Measurements from ENCODE around the gene SAFB. TPM values are rescaled to one million over a fixed set of nuclear protein-coding genes. Genes with fewer than 3 reads are reported as not detected.

Gene SAFB
- total RNA-seq, 1 experiment from 2014 or later, result 68.7 TPM

DNA sequence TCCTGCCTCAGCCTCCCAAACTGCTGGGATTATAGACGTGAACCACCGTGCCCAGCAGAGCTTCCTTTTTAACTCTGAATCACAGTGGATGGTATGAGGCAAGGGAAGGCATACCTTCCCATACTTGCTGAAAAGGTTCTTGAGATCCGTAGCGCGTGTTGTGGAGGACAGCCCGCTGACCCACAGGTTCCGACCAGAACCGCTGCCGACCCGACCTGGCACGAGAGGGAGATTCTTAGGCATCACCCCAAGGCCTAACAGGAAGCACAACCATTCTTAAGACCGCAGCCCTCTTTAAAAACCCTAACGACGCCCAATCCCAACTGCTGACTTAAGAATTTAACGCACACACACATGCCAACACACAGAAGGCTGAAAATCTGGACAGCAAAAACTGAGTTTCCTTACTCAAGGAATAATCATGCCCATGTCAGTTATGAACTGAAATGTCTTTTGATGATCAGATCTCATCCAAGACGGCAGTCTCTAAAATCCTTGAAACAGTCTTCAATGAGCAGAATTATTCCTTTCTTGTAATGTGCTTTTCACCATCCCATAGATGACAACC is 12.9 kb upstream of the SAFB start:
- Histone ChIP-seq H3K79me2 (ENCODE audit: low read depth) (no peaks in the 10 kb centered on the region; the same call in 1 of the 2 replicates), H3F3A (ENCODE audit: insufficient read depth, low read depth) (no peaks in the 10 kb centered on the region), H3K4me1 (replicated peaks; ENCODE audit: insufficient read depth) (no peaks in the 10 kb centered on the region), H3K27ac (no peak overlapping the region), H3K27me3 (ENCODE audit: insufficient read depth, low read depth) (no peaks in the 10 kb centered on the region), H3K4me2 (no peak overlapping the region), H3K4me3 (no peak overlapping the region), H2AFZ (no peak overlapping the region), H3K9me3 (ENCODE audit: insufficient read depth, low read depth) (no peaks in the 10 kb centered on the region), H3K36me3 (ENCODE audit: low read depth) (0 out of 2 replicates have a peak, but pooled peaks cover 6% of the 10 kb centered on the region), H4K20me1 (ENCODE audit: insufficient read depth) (no peaks in the 10 kb centered on the region; the same call in 1 of the 2 replicates), H3K9me2 (ENCODE audit: insufficient read depth) (no peaks in the 10 kb centered on the region)
- ChIA-PET POLR2A (ENCODE audit: unreplicated experiment) (no interaction called here), CTCF (no interaction called here)
- TF ChIP-seq EZH2 (IDR thresholded peaks at IDR 0.05; ENCODE audit: low read depth), result no peak
- TF ChIP-seq, protein P1, sequence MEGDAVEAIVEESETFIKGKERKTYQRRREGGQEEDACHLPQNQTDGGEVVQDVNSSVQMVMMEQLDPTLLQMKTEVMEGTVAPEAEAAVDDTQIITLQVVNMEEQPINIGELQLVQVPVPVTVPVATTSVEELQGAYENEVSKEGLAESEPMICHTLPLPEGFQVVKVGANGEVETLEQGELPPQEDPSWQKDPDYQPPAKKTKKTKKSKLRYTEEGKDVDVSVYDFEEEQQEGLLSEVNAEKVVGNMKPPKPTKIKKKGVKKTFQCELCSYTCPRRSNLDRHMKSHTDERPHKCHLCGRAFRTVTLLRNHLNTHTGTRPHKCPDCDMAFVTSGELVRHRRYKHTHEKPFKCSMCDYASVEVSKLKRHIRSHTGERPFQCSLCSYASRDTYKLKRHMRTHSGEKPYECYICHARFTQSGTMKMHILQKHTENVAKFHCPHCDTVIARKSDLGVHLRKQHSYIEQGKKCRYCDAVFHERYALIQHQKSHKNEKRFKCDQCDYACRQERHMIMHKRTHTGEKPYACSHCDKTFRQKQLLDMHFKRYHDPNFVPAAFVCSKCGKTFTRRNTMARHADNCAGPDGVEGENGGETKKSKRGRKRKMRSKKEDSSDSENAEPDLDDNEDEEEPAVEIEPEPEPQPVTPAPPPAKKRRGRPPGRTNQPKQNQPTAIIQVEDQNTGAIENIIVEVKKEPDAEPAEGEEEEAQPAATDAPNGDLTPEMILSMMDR (conservative IDR thresholded peaks at IDR 0.05), result no peak
- DNase-seq, result no peak
- no TSS peak for BruUV-seq (replicated peaks)
- intact Hi-C loops (cut with micrococcal nuclease; ENCODE audit: unreplicated experiment), result no loop called here

DNA sequence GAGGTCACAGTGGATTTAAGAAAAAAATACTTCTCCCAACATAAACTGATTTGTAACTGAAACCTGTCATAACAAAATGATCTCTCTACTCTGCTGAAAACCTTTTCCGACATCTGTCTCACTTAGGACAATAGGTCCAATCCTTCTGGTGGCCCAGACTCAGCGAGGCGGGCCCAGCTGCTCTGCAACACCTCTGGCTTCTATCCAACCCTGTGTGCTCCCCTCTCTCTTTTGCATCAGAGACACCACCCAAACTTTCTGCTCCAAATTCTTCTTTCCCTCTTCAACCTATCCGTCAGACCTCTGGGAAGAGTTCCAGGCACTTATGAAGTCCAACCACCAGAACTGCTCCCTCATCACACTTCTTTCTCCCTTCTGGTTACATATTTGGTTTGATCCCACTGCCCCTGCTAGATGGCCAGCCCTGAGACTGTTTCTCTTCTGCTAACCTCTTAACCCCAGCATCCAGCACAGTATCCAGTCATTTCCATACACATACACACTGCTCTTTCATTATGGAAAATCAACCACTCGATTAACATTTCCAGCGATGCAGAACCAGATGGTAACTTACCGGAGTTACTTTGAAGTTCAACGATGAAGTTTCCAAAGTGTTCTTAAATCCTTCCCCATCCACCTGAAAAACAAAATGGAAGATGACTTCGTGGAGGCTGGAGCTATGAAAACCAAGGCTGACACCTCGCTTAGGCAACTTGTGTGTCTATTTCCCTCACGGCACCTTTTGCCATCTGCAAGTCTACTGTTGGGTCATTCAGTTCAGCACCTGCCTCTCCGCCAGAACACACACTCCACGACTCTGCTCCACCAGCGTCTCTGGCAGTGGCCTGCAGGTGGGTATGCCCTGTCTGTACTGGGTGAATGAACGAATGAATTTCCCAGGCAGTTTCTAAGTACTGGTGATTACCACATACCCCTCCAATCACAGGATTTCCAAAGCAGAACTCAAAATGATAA is 9.7 kb upstream of the SAFB start:
- no peaks in the 10 kb centered on the region for H3K27me3 ChIP-seq (ENCODE audit: insufficient read depth, low read depth)
- H3K79me2 ChIP-seq (ENCODE audit: low read depth), result peaks cover 9% of the 10 kb centered on the region
- no peaks in the 10 kb centered on the region for H3K4me1 ChIP-seq (replicated peaks; ENCODE audit: insufficient read depth)
- TF ChIP-seq, protein P1 (conservative IDR thresholded peaks at IDR 0.05), result no peak
- TF ChIP-seq EZH2 (IDR thresholded peaks at IDR 0.05; ENCODE audit: low read depth), result no peak
- BruUV-seq (replicated peaks), result no TSS peak
- no peaks in the 10 kb centered on the region; the same call in none of the 2 replicates for H4K20me1 ChIP-seq (ENCODE audit: insufficient read depth)
- POLR2A ChIA-PET (ENCODE audit: unreplicated experiment), result no interaction called here
- no peak overlapping the region for H3K4me3 ChIP-seq
- no peak overlapping the region for H3K27ac ChIP-seq
- no peak overlapping the region for H2AFZ ChIP-seq
- H3K36me3 ChIP-seq (ENCODE audit: low read depth), result 0 out of 2 replicates have a peak, but pooled peaks cover 9% of the 10 kb centered on the region
- no peak overlapping the region for H3K4me2 ChIP-seq
- intact Hi-C loops (cut with micrococcal nuclease; ENCODE audit: unreplicated experiment), result no loop called here
- no peaks in the 10 kb centered on the region for H3K9me3 ChIP-seq (ENCODE audit: insufficient read depth, low read depth)
- no peak for DNase-seq
- CTCF ChIA-PET, result no interaction called here
- no peaks in the 10 kb centered on the region for H3K9me2 ChIP-seq (ENCODE audit: insufficient read depth)
- H3F3A ChIP-seq (ENCODE audit: insufficient read depth, low read depth), result no peaks in the 10 kb centered on the region

DNA sequence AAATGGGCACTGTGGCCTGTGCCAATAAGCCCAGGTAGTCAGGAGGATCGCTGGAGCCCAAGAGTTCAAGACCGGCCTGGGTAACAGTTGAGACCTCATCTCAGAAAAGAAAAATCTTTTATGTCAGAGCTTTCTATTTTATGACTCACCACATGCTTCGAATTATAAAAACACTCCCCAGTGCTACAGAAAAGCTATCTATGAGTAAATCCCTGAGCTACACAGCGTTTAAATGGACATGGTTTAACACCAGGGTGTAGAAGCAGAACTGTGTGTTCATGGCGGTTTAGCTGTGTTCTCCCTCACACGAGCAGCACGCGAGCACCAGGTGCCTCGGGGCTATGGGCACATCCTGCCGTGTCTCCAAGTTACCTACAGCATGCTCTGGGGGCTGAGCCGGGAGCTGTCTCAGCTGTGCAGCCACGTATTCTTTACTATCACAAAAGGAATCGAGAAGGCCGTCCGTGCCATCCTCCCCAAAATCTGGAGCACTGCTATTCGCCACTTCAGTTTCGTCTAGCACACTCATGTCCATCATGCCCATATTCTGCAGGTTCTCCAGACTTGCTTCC is 7.0 kb upstream of the SAFB start:
- Histone ChIP-seq H3K4me1 (replicated peaks; ENCODE audit: insufficient read depth) (peaks cover under 1% of the 10 kb centered on the region; the same call in 1 of the 2 replicates), H3K4me2 (no peak overlapping the region), H2AFZ (no peak overlapping the region), H3K27me3 (ENCODE audit: insufficient read depth, low read depth) (no peaks in the 10 kb centered on the region), H3K27ac (no peak overlapping the region), H4K20me1 (ENCODE audit: insufficient read depth) (peaks cover 7% of the 10 kb centered on the region), H3K4me3 (no peak overlapping the region), H3K9me3 (ENCODE audit: insufficient read depth, low read depth) (no peaks in the 10 kb centered on the region), H3K9me2 (ENCODE audit: insufficient read depth) (no peaks in the 10 kb centered on the region), H3K36me3 (ENCODE audit: low read depth) (peaks cover 16% of the 10 kb centered on the region; the same call in 1 of the 2 replicates), H3F3A (ENCODE audit: insufficient read depth, low read depth) (no peaks in the 10 kb centered on the region), H3K79me2 (ENCODE audit: low read depth) (peaks cover 35% of the 10 kb centered on the region)
- DNase-seq, result no peak
- CTCF ChIA-PET, result no interaction called here
- intact Hi-C loops (cut with micrococcal nuclease; ENCODE audit: unreplicated experiment), result no loop called here
- POLR2A ChIA-PET (ENCODE audit: unreplicated experiment), result no interaction called here
- BruUV-seq (replicated peaks), result no TSS peak
- TF ChIP-seq, protein P1 (conservative IDR thresholded peaks at IDR 0.05), result no peak
- TF ChIP-seq EZH2 (IDR thresholded peaks at IDR 0.05; ENCODE audit: low read depth), result no peak

All from PC-9 (cell line).